Endothelial cell of umbilical vein (primary cell): ENCODE results near the gene NRXN3. TPM values are rescaled to one million over a fixed set of nuclear protein-coding genes. Genes with fewer than 3 reads are reported as not detected.

Experiments used
- BruUV-seq: library from RNA; stranded (reverse); fragments of 400-500 nt; replicated peaks from 2 replicates; lab custom pipeline; 2021; lab: Mats Ljungman, UMichigan
- CTCF ChIA-PET: fragments of 300-600, 350-600 bp; sonication (Branson Sonifier 250); formaldehyde crosslinking; loops from one replicate; lab custom pipeline; 2021; ENCODE audit warnings: antibody characterized with exemption, inconsistent platforms; lab: Charles Lee
- POLR2A ChIA-PET: fragments of 300-600, 350-600 bp; sonication (Branson Sonifier 250); formaldehyde crosslinking; loops from one replicate; lab custom pipeline; 2021; ENCODE audit warnings: antibody characterized with exemption, inconsistent platforms; lab: Charles Lee
- DNase-seq: peaks from one replicate; pipeline ENCODE4 v3.0.0-alpha.2; 2011; ENCODE audit warnings: low read depth, low spot score
- FAIRE-seq: peaks from 2 replicates; lab custom pipeline; 2011; peaks lifted over from hg19 to GRCh38; lab: Jason Lieb, UNC
- H2AFZ ChIP-seq: 2 replicates; pipeline ENCODE4 v1.6.0; 2012; ENCODE audit warnings: low read depth, low read length, control low read depth, inconsistent platforms
- H3K27ac ChIP-seq: 2 replicates; pipeline ENCODE4 v1.5.1; 2011; ENCODE audit warnings: low read depth, mild to moderate bottlenecking, control low read depth, low read length, moderate library complexity; ENCODE audit not compliant: insufficient read depth
- H3K27me3 ChIP-seq, 2 experiments: 2 replicates each; pipeline versions ENCODE4 v1.6.0 to v1.6.1; 2011; ENCODE audit warnings: low read length in 2 of 2, mixed read lengths in 1 of 2; ENCODE audit not compliant: control insufficient read depth in 2 of 2, insufficient read depth in 2 of 2
- H3K36me3 ChIP-seq, 2 experiments: 2 replicates in 1 of 2; 3 replicates in 1 of 2; pipeline ENCODE4 v1.5.1; 2011; ENCODE audit warnings: low read length in 2 of 2, mild to moderate bottlenecking in 1 of 2, moderate library complexity in 1 of 2; ENCODE audit not compliant: control insufficient read depth in 2 of 2, insufficient read depth in 2 of 2; ENCODE audit errors: extremely low read depth in 1 of 2
- H3K4me1 ChIP-seq: 3 replicates; pipeline ENCODE4 v1.5.1; 2011; ENCODE audit warnings: mild to moderate bottlenecking, low read length; ENCODE audit not compliant: control insufficient read depth, insufficient read depth; ENCODE audit errors: extremely low read depth
- H3K4me2 ChIP-seq: 2 replicates; pipeline ENCODE4 v1.6.1; 2011; ENCODE audit warnings: low read length, control low read depth, mixed read lengths; ENCODE audit not compliant: insufficient read depth
- H3K4me3 ChIP-seq, 3 experiments: fragments of 200-600 bp in 1 of 3; sonication (generic), shearing (Covaris generic) in 1 of 3; replicated peaks in 1 of 3; 2 replicates each; pipeline ENCODE4 v1.5.1; 2011 to 2016; ENCODE audit warnings: control low read depth in 3 of 3, low read length in 3 of 3, mild to moderate bottlenecking in 2 of 3, inconsistent platforms in 1 of 3, low read depth in 1 of 3, moderate library complexity in 1 of 3; ENCODE audit not compliant: insufficient read depth in 1 of 3
- H3K79me2 ChIP-seq: 2 replicates; pipeline ENCODE4 v1.6.0; 2012; ENCODE audit warnings: low read length, inconsistent platforms; ENCODE audit not compliant: control insufficient read depth, insufficient read depth
- H3K9ac ChIP-seq: replicated peaks from 2 replicates; pipeline ENCODE3; 2011; ENCODE audit warnings: low read length, control low read depth; ENCODE audit not compliant: insufficient read depth; ENCODE audit errors: extremely low read depth
- H3K9me1 ChIP-seq: replicated peaks from 3 replicates; pipeline ENCODE4 v1.6.0; 2011; ENCODE audit warnings: mild to moderate bottlenecking, low read length; ENCODE audit not compliant: control insufficient read depth, insufficient read depth; ENCODE audit errors: extremely low read depth
- H3K9me3 ChIP-seq: replicated peaks from 2 replicates; pipeline ENCODE4 v1.5.1; 2012; ENCODE audit warnings: low read length, inconsistent platforms; ENCODE audit not compliant: control insufficient read depth, insufficient read depth
- H4K20me1 ChIP-seq: replicated peaks from 2 replicates; pipeline ENCODE3; 2011; ENCODE audit warnings: mild to moderate bottlenecking, low read length; ENCODE audit not compliant: control insufficient read depth, insufficient read depth; ENCODE audit errors: extremely low read depth
- EZH2 ChIP-seq: IDR thresholded peaks from 2 replicates; pipeline ENCODE4 v1.6.1; 2012; ENCODE audit warnings: borderline replicate concordance, low read depth, mild to moderate bottlenecking, moderate library complexity, low read length, inconsistent platforms; ENCODE audit not compliant: severe bottlenecking
- FOS ChIP-seq: IDR thresholded peaks from 2 replicates; pipeline ENCODE4 v1.6.1; 2011; ENCODE audit warnings: mild to moderate bottlenecking, low read length, moderate library complexity, borderline replicate concordance; ENCODE audit not compliant: insufficient read depth
- GATA2 ChIP-seq: IDR thresholded peaks from 2 replicates; pipeline ENCODE4 v1.7.0; 2011; ENCODE audit warnings: low read depth, mild to moderate bottlenecking, moderate library complexity, mixed read lengths, low read length; ENCODE audit not compliant: insufficient read length, insufficient read depth
- JUN ChIP-seq: IDR thresholded peaks from 2 replicates; pipeline ENCODE4 v1.6.1; 2011; ENCODE audit warnings: borderline replicate concordance, low read depth; ENCODE audit not compliant: insufficient read length, insufficient read depth
- MYC ChIP-seq: IDR thresholded peaks from one replicate; pipeline ENCODE4 v1.6.1; 2011; ENCODE audit warnings: mild to moderate bottlenecking, low read depth, low read length
- POLR2A ChIP-seq: IDR thresholded peaks from 2 replicates; pipeline ENCODE4 v1.6.1; 2012; ENCODE audit warnings: low read depth, mild to moderate bottlenecking, control low read depth, low read length
- POLR2AphosphoS5 ChIP-seq: IDR thresholded peaks from 2 replicates; pipeline ENCODE4 v1.6.1; 2012; ENCODE audit warnings: low read depth, mild to moderate bottlenecking, control low read depth, low read length, moderate library complexity; ENCODE audit not compliant: insufficient read depth
- dilution Hi-C: fragments of 300-500 bp; cut with MboI; formaldehyde crosslinking; loops from one replicate; pipeline ENCODE4 v1.15.0; 2019; ENCODE audit warnings: low sequenced_read_pairs; ENCODE audit not compliant: extremely low pct_ligation_motif_present
- intact Hi-C: fragments of 100-400 bp; cut with micrococcal nuclease; formaldehyde crosslinking; loops from one replicate; pipeline ENCODE4 v1.10.0; 2022
- polyA plus RNA-seq, 4 experiments: library from polyadenylated mRNA; depleted of rRNA in 3 of 4; stranded (reverse) in 3 of 4; unstranded in 1 of 4; fragments of >200 nt; gene quantifications; 2 replicates each; pipeline versions ENCODE4 v1.2.1 to v1.2.3, GENCODE V29; 2011 to 2012; ENCODE audit warnings: missing spikeins in 1 of 4
- total RNA-seq: library from RNA; stranded (reverse); gene quantifications from 2 replicates; pipeline ENCODE4 v1.2.3, GENCODE V29; 2021
- TF ChIP-seq, protein P1 (sequence below), 2 donors: IDR thresholded peaks; 1 replicate in 1 of 2; 2 replicates in 1 of 2; pipeline ENCODE4 v1.5.1; 2011; ENCODE audit warnings: low read length in 2 of 2, mild to moderate bottlenecking in 2 of 2, moderate library complexity in 2 of 2, control low read depth in 1 of 2, inconsistent platforms in 1 of 2, low read depth in 1 of 2; ENCODE audit not compliant: insufficient read depth in 1 of 2; ENCODE audit errors: extremely low read depth in 1 of 2
- TF ChIP-seq, protein P2 (sequence below): IDR thresholded peaks from 2 replicates; pipeline ENCODE4 v1.6.1; 2011; ENCODE audit not compliant: insufficient read depth, insufficient read length

NRXN3 gene
- total and polyA plus RNA-seq, 2 donors (not counting 3 experiments of a cell fraction or from before 2014, with no cell fraction given): 0.72 to 4.2 TPM

DNA sequence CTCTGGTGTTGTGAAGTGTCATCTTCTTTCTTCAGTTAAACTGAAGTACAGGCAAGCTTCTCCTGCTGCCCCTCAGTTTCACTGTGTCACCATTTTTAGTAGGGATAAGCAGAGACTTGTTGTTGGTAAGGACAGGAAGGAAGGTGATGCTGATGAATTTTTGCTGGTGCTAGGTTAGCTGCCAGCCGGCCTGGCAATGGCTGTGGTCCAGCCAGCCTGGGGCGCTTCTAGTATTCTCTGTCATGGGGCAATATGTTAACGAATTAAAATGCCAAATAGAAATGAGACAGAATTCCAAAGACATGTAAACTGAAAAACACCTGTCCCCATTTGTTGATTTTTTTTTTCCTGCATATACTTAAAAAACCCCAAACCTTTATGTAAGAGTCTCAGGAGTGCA is 1438.3 kb downstream of the NRXN3 start:
- H3K4me1 ChIP-seq: no peaks in the 10 kb centered on the region

More for the DNA sequence above, 1438.3 kb downstream of the NRXN3 start:
- DNase-seq (no peak), FAIRE-seq (no peak)
- Histone ChIP-seq H3K4me3 (no peak overlapping the region), H3K27me3 (no peaks in the 10 kb centered on the region), H2AFZ (no peak overlapping the region), H3K79me2 (no peaks in the 10 kb centered on the region), H3K36me3 (no peaks in the 10 kb centered on the region), H3K9ac (no peak overlapping the region), H4K20me1 (no peaks in the 10 kb centered on the region), H3K4me2 (no peak overlapping the region), H3K9me3 (no peaks in the 10 kb centered on the region), H3K27ac (no peak overlapping the region), H3K9me1 (no peaks in the 10 kb centered on the region)
- POLR2A ChIA-PET: no interaction called here
- BruUV-seq: no TSS peak
- TF ChIP-seq EZH2 (no peak), POLR2AphosphoS5 (no peak), JUN (no peak), POLR2A (no peak), GATA2 (no peak), FOS (no peak), MYC (no peak)
- TF ChIP-seq, protein P1, sequence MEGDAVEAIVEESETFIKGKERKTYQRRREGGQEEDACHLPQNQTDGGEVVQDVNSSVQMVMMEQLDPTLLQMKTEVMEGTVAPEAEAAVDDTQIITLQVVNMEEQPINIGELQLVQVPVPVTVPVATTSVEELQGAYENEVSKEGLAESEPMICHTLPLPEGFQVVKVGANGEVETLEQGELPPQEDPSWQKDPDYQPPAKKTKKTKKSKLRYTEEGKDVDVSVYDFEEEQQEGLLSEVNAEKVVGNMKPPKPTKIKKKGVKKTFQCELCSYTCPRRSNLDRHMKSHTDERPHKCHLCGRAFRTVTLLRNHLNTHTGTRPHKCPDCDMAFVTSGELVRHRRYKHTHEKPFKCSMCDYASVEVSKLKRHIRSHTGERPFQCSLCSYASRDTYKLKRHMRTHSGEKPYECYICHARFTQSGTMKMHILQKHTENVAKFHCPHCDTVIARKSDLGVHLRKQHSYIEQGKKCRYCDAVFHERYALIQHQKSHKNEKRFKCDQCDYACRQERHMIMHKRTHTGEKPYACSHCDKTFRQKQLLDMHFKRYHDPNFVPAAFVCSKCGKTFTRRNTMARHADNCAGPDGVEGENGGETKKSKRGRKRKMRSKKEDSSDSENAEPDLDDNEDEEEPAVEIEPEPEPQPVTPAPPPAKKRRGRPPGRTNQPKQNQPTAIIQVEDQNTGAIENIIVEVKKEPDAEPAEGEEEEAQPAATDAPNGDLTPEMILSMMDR (IDR thresholded peaks at IDR 0.05; ENCODE audit: extremely low read depth in 1 of 2, insufficient read depth in 1 of 2, low read depth in 1 of 2, low read length in 2 of 2): no peak
- TF ChIP-seq, protein P2, sequence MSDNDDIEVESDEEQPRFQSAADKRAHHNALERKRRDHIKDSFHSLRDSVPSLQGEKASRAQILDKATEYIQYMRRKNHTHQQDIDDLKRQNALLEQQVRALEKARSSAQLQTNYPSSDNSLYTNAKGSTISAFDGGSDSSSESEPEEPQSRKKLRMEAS: no peak
- intact Hi-C loops (no loop called here), dilution Hi-C loops (no loop called here)
- CTCF ChIA-PET: no interaction called here
